GM12864 (cell line): ENCODE measurements around the gene RNF217.

Source experiments
- DNase-seq: peaks from one replicate; pipeline ENCODE4 v3.0.0-alpha.2; 2011; ENCODE audit warnings: low read depth
- H3K4me3 ChIP-seq: 2 replicates; pipeline ENCODE4 v1.5.1; 2011; ENCODE audit warnings: mild to moderate bottlenecking, low read depth, low read length, control low read depth
- TF ChIP-seq, protein P1 (sequence below): IDR thresholded peaks from 2 replicates; pipeline ENCODE4 v1.5.1; 2011; ENCODE audit warnings: low read depth, mild to moderate bottlenecking, moderate library complexity, low read length, control low read depth, inconsistent platforms; ENCODE audit errors: missing control alignments

The RNF217 gene

DNA sequence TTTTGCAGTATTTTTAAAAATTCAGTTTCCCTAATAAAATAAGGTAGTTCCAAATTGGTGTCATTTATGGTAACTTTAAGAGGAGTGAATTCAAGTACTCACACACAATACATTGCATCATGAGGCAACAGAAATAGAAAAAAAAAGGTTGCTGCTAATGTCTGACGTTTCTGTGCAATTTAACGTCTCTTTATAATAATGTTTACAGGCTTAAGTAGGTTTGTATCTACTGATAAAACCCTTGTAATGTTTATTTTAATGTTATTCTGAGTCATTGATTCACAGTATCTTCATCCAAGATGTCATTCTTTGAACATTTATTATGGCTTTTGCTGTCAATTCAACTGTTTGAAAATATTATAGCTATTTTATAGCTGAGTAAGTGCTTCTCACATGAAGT, 86.0 kb downstream of the RNF217 start:
- no peak overlapping the region for H3K4me3 ChIP-seq
- TF ChIP-seq, protein P1, sequence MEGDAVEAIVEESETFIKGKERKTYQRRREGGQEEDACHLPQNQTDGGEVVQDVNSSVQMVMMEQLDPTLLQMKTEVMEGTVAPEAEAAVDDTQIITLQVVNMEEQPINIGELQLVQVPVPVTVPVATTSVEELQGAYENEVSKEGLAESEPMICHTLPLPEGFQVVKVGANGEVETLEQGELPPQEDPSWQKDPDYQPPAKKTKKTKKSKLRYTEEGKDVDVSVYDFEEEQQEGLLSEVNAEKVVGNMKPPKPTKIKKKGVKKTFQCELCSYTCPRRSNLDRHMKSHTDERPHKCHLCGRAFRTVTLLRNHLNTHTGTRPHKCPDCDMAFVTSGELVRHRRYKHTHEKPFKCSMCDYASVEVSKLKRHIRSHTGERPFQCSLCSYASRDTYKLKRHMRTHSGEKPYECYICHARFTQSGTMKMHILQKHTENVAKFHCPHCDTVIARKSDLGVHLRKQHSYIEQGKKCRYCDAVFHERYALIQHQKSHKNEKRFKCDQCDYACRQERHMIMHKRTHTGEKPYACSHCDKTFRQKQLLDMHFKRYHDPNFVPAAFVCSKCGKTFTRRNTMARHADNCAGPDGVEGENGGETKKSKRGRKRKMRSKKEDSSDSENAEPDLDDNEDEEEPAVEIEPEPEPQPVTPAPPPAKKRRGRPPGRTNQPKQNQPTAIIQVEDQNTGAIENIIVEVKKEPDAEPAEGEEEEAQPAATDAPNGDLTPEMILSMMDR = no peak
- DNase-seq = no peak

DNA sequence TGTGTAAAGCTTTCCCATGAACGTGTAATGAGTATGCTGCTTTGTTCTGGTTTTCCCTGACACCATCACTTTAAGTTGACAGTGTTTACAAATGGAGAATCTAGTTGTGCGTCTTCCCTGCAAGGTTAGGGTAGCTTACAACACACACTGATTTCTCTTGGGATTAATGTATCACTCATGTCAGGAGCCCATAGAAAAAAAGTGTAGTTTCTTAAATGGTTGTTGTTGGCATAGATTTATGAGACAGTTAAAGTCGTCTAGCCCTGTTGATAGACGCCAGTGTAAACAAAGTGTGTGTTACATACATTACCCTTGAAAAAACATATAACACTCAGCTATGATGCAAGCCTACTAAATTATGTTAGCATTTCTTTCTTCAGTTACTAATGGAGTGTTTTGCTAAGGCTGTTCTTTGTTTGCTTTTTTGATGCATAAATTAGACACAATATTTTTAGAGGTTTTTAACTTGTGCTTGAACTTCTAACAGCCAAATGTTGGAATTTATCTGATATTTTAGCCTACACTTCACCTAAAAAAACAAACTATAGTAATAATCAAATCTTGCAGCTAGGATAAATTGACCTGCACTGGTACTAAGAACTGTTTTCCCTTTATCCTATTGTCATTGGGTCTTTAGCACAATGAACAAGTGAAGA, 88.6 kb downstream of the RNF217 start:
- TF ChIP-seq, protein P1 = no peak
- DNase-seq = no peak

DNA sequence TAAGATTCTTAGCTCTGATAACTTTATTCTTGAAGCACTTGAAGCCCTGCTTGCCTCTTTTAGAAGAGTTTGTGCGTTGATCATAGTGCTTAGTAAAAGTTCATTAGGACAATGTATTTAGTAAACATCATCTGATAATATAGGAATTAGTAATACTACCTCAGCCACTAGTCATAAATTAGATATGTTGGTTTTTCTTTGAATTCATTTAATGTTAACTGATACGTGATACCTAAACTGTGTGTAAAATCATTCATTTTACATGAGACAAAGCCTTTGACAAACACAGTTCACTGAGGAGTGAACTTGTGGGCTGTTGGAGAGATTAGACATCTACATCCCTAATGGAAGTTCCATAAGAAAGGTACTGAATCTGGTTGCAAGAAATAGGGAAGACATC, 91.6 kb downstream of the RNF217 start:
- no peak for DNase-seq
- TF ChIP-seq, protein P1 = no peak

More for the DNA sequence above, 88.6 kb downstream of the RNF217 start:
- no peak overlapping the region for H3K4me3 ChIP-seq

DNA sequence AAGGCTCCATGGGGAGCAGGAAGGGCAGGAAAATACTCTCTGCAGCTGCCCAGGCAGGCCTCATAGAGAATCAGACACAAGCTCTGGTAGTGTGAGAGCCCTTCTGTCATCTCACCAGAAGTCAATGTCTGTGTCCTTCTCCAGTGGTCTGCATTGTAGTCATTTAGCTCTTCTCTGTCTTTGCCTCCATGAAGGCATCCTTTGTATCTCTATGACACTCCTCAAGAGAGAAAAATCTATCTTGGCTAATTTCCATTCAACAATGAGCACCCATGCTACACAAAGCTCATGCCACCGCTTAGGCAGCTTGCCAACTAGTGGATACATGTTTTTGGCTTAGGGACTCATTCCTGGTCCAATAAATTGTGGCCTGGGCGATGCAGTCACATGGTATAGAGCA, 92.1 kb downstream of the RNF217 start:
- TF ChIP-seq, protein P1 = no peak
- DNase-seq = no peak
- H3K4me3 ChIP-seq = no peak overlapping the region

More for the DNA sequence above, 91.6 kb downstream of the RNF217 start:
- H3K4me3 ChIP-seq = no peak overlapping the region

DNA sequence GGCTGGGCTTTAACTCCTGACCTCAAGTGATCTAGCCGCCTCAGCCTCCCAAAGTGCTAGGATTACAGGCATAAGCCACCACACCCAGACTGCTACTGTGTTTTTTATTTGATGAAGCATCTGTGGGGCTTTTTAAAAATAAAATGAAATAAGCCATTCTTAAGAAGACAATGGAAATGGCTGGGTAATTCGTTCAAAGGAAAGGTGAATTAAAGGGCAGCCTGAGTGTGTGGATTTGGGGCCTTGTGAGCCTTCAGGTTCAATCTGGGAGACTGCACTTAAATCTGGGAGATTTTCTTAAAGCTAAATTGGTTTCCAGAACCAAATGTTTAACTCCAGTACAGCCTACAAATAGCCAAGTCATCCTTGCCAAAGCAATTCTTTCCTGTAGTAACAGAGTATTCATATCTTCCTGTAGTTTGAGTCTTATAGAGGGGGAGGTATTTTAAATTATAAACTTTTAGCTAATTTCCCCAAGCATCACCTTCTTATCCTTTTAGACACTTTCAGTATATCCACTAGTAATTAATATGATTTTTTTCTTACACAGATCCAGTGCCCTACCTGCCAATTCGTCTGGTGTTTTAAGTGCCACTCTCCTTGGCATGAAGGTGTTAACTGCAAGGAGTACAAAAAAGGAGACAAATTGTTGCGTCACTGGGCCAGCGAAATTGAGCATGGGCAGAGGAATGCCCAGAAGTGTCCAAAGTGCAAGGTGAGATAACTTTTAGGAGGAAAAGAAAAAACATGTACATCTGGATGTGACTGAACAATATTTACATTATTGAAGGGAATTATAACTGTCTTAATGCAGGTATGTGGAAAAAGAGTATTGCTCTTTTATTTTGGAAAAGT, 95.4 kb downstream of the RNF217 start:
- TF ChIP-seq, protein P1 = no peak
- H3K4me3 ChIP-seq = no peak overlapping the region
- no peak for DNase-seq

DNA sequence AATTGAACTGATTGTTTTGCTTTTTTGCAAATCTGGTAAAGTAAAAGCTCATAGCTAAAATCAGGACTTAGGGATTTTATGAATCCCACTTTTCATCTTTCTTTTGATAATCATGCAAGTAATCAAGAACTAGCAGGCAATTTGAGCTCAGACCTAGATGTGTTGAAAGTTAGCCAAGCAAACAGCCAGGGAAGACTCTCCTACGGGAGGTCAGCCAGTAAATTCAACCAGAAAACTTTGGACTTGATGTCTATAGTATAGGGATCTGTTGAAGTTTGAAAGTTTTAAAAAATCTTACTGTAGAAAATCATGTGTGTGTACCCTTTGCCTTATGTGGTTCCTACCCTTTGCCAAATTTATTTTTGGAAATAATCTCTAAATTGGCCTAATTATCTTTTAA, 96.3 kb downstream of the RNF217 start:
- TF ChIP-seq, protein P1 = no peak
- no peak overlapping the region for H3K4me3 ChIP-seq
- DNase-seq = no peak
